A673 (cell line): ENCODE measurements around the gene BBS9. TPM values are rescaled to one million over a fixed set of nuclear protein-coding genes. Genes with fewer than 3 reads are reported as not detected.

Experiments
- BruUV-seq: library from RNA; stranded (reverse); fragments of 400-500 nt; replicated peaks from 2 replicates; lab custom pipeline; 2021; lab: Mats Ljungman, UMichigan
- CTCF ChIA-PET: fragments of 300-600 bp; sonication (Branson Sonifier 250); formaldehyde crosslinking; loops from one replicate; lab custom pipeline; 2022; ENCODE audit warnings: antibody characterized with exemption; lab: Charles Lee
- POLR2A ChIA-PET: fragments of 300-600 bp; sonication (Branson Sonifier 250); formaldehyde crosslinking; loops from one replicate; lab custom pipeline; 2022; ENCODE audit warnings: antibody characterized with exemption; ENCODE audit not compliant: low non-redundant PET; lab: Charles Lee
- DNase-seq: peaks from one replicate; pipeline ENCODE4 v3.0.0-alpha.2; 2015; ENCODE audit warnings: low spot score
- H3K27ac ChIP-seq: fragments of 200-600 bp; sonication (generic); 2 replicates; pipeline ENCODE4 v1.5.1; 2016; ENCODE audit warnings: mixed run types, low read depth, mild to moderate bottlenecking, mixed read lengths, antibody characterized with exemption, low read length; ENCODE audit not compliant: poor library complexity, severe bottlenecking
- H3K27me3 ChIP-seq: fragments of 200-600 bp; sonication (generic); replicated peaks from 2 replicates; pipeline ENCODE4 v1.6.1; 2017; ENCODE audit warnings: mixed run types, low read depth, mild to moderate bottlenecking, mixed read lengths, antibody characterized with exemption, low read length; ENCODE audit not compliant: insufficient read depth, poor library complexity
- H3K36me3 ChIP-seq: fragments of 200-600 bp; sonication (generic); 2 replicates; pipeline ENCODE4 v1.6.1; 2016; ENCODE audit warnings: mixed run types, mild to moderate bottlenecking, mixed read lengths, antibody characterized with exemption, low read length; ENCODE audit not compliant: insufficient read depth, poor library complexity, severe bottlenecking
- H3K4me1 ChIP-seq: fragments of 200-600 bp; sonication (generic); 2 replicates; pipeline ENCODE4 v1.6.1; 2017; ENCODE audit warnings: mixed run types, mild to moderate bottlenecking, mixed read lengths, antibody characterized with exemption, low read length; ENCODE audit not compliant: insufficient read depth, poor library complexity, severe bottlenecking
- H3K4me3 ChIP-seq: fragments of 200-600 bp; sonication (generic); 2 replicates; pipeline ENCODE4 v1.5.1; 2016; ENCODE audit warnings: low read depth, mixed run types, mild to moderate bottlenecking, mixed read lengths, low read length; ENCODE audit not compliant: poor library complexity, severe bottlenecking
- H3K9me3 ChIP-seq: fragments of 200-600 bp; sonication (generic); 2 replicates; pipeline ENCODE4 v1.6.1; 2016; ENCODE audit warnings: mixed run types, low read depth, mild to moderate bottlenecking, mixed read lengths, antibody characterized with exemption, low read length; ENCODE audit not compliant: poor library complexity, severe bottlenecking
- EZH2 ChIP-seq: fragments of 200-600 bp; sonication (generic); IDR thresholded peaks from 2 replicates; pipeline ENCODE4 v1.6.1; 2017; ENCODE audit warnings: borderline replicate concordance, low read depth, mild to moderate bottlenecking, mixed read lengths, antibody characterized with exemption, low read length; ENCODE audit not compliant: poor library complexity, severe bottlenecking
- intact Hi-C: fragments of 100-400 bp; cut with micrococcal nuclease; formaldehyde crosslinking; loops from one replicate; pipeline ENCODE4 v1.10.0; 2022; ENCODE audit not compliant: unreplicated experiment
- total RNA-seq: library from RNA; stranded (reverse); gene quantifications from 2 replicates; pipeline ENCODE4 v1.2.3, GENCODE V29; 2021
- TF ChIP-seq, protein P1 (sequence below): fragments of 300-800, 200-600 bp; sonication (generic); conservative IDR thresholded peaks from 2 replicates; pipeline ENCODE4 v1.5.1; 2017; ENCODE audit warnings: low read depth, mild to moderate bottlenecking, antibody characterized with exemption, low read length, moderate library complexity, mixed read lengths

Gene BBS9
- total RNA-seq, 1 experiment from 2014 or later = 9.4 TPM

DNA sequence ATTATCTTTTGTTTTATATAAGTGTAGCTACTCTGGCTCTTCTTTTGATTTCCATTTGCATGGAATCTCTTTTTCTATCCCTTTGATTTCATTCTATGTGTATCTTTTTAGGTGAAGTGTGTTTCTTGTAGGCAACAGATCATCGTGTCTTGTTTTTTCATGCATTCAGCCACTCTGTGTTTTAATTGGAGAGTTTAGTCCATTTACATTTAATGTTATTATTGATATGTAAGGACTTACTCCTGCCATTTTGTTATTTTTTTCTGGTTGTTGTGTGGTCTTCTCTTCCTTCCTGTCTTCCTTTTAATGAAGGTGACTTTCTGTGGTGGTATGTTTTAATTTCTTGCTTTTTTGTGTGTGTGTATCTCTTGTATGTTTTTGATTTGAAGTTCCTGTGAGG is 81.6 kb downstream of the BBS9 start:
- H3K27ac ChIP-seq = no peak overlapping the region
- H3K9me3 ChIP-seq = peaks cover 17% of the 10 kb centered on the region
- POLR2A ChIA-PET = no interaction called here
- no peaks in the 10 kb centered on the region for H3K36me3 ChIP-seq
- H3K4me3 ChIP-seq = no peak overlapping the region
- no peaks in the 10 kb centered on the region for H3K4me1 ChIP-seq
- DNase-seq = no peak
- no TSS peak for BruUV-seq
- no peaks in the 10 kb centered on the region for H3K27me3 ChIP-seq
- intact Hi-C loops = no loop called here
- TF ChIP-seq, protein P1, sequence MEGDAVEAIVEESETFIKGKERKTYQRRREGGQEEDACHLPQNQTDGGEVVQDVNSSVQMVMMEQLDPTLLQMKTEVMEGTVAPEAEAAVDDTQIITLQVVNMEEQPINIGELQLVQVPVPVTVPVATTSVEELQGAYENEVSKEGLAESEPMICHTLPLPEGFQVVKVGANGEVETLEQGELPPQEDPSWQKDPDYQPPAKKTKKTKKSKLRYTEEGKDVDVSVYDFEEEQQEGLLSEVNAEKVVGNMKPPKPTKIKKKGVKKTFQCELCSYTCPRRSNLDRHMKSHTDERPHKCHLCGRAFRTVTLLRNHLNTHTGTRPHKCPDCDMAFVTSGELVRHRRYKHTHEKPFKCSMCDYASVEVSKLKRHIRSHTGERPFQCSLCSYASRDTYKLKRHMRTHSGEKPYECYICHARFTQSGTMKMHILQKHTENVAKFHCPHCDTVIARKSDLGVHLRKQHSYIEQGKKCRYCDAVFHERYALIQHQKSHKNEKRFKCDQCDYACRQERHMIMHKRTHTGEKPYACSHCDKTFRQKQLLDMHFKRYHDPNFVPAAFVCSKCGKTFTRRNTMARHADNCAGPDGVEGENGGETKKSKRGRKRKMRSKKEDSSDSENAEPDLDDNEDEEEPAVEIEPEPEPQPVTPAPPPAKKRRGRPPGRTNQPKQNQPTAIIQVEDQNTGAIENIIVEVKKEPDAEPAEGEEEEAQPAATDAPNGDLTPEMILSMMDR = no peak
- no peak for TF ChIP-seq EZH2
- CTCF ChIA-PET = no interaction called here

- no peaks in the 10 kb centered on the region for H3K27me3 ChIP-seq
- no peak overlapping the region for H3K27ac ChIP-seq
- intact Hi-C loops = no loop called here
- no peak overlapping the region for H3K4me3 ChIP-seq
- no peak for DNase-seq
- H3K9me3 ChIP-seq = peaks cover 17% of the 10 kb centered on the region
- no peaks in the 10 kb centered on the region for H3K4me1 ChIP-seq
- ChIA-PET POLR2A (no interaction called here), CTCF (no interaction called here)
- no peaks in the 10 kb centered on the region for H3K36me3 ChIP-seq
- TF ChIP-seq EZH2 = no peak
- TF ChIP-seq, protein P1 = no peak
- no TSS peak for BruUV-seq
These were observed 82.8 kb downstream of the BBS9 start for GRCh38 chr7:33212144-33212543.

DNA sequence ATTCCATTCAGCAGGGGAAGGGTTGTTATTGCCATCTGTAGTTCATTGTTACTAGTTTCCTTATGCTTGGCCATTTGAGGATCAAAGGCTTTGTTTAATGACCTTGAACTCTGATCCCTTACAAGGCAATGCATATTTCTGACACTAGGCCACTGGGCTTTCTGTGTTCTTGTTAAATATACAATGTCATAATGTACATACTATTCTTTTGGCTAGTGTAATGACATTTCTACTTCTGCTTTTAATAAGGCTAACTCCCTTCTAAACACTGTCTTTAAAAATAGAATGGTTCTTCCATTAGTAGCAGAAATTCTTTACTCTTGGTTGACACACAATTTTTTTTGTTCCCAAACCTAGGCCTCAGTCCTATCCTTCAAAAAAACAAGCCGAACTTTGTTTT is 86.6 kb downstream of the BBS9 start:
- no TSS peak for BruUV-seq
- TF ChIP-seq, protein P1 = no peak
- TF ChIP-seq EZH2 = no peak
- POLR2A ChIA-PET = no interaction called here
- DNase-seq = no peak
- intact Hi-C loops = no loop called here
- Histone ChIP-seq H3K9me3 (peaks cover 14% of the 10 kb centered on the region), H3K27me3 (no peaks in the 10 kb centered on the region), H3K27ac (no peak overlapping the region), H3K4me1 (no peaks in the 10 kb centered on the region), H3K36me3 (no peaks in the 10 kb centered on the region), H3K4me3 (no peak overlapping the region)
- CTCF ChIA-PET = no interaction called here
